Uterus (tissue), 4 donors: ENCODE data around the gene PCYT1A. TPM values are rescaled to one million over a fixed set of nuclear protein-coding genes. Genes with fewer than 3 reads are reported as not detected.

ENCODE experiments used
- DNase-seq, 2 donors: peaks; one replicate each; pipeline ENCODE4 v3.0.0-alpha.2; 2019 to 2020
- H3K27ac ChIP-seq, 2 donors: fragments of 200-600 bp; sonication (generic); 1 replicate in 1 of 2; 2 replicates in 1 of 2; pipeline ENCODE4 v1.5.1; 2016 to 2018
- H3K27me3 ChIP-seq, 2 donors: fragments of 200-600 bp; sonication (generic); one replicate each; pipeline ENCODE4 v1.5.1; 2018 to 2019; ENCODE audit warnings: control low read depth in 1 of 2
- H3K36me3 ChIP-seq, 2 donors: fragments of 200-600 bp; sonication (generic); one replicate each; pipeline ENCODE4 v1.5.1; 2019; ENCODE audit warnings: control low read depth in 1 of 2
- H3K4me1 ChIP-seq, 2 donors: fragments of 200-600 bp; sonication (generic); one replicate each; pipeline ENCODE4 v1.5.1; 2018 to 2019; ENCODE audit warnings: control low read depth in 1 of 2
- H3K4me3 ChIP-seq, 2 donors: fragments of 200-600 bp; sonication (generic); 1 replicate in 1 of 2; 2 replicates in 1 of 2; pipeline ENCODE4 v1.5.1; 2018 to 2019; ENCODE audit warnings: mild to moderate bottlenecking in 1 of 2
- H3K9me3 ChIP-seq, 2 donors: fragments of 200-600 bp; sonication (generic); one replicate each; pipeline ENCODE4 v1.5.1; 2019; ENCODE audit warnings: control low read depth in 1 of 2
- CTCF ChIP-seq, 4 experiments: fragments of 200-600 bp in 2 of 4; fragments of 450-650 bp in 2 of 4; sonication (generic) in 2 of 4; IDR thresholded peaks; one replicate each; pipeline ENCODE4 v1.5.1; 2016 to 2019; ENCODE audit warnings: antibody characterized with exemption in 4 of 4, mild to moderate bottlenecking in 2 of 4, moderate library complexity in 1 of 4
- POLR2A ChIP-seq, 2 donors: fragments of 450-650 bp; IDR thresholded peaks; one replicate each; pipeline ENCODE4 v1.6.1; 2016; ENCODE audit warnings: antibody characterized with exemption in 2 of 2, mild to moderate bottlenecking in 1 of 2, moderate library complexity in 1 of 2
- intact Hi-C: fragments of 100-400 bp; cut with DNase I; formaldehyde crosslinking; loops from one replicate; pipeline ENCODE4 v1.15.1; 2023; ENCODE audit warnings: low total_unique reads
- total RNA-seq, 4 donors: library from RNA; depleted of rRNA in 3 of 4; stranded (reverse); fragments of >200 nt in 3 of 4; gene quantifications; one replicate each; pipeline versions ENCODE4 v1.1.0 to v1.2.4, GENCODE V29; 2014 to 2023
- donor health status: DM: yes; HTN: yes; CAD: no.

Gene PCYT1A
- total RNA-seq, 4 donors from 2014 or later: 36.5 to 275 (median 56.0) TPM

GRCh38 chr3:196280689-196281440, 6.7 kb downstream of the PCYT1A start:
- no peak for TF ChIP-seq CTCF (IDR thresholded peaks at IDR 0.05)
- no peak for TF ChIP-seq POLR2A (IDR thresholded peaks at IDR 0.05)
- Histone ChIP-seq H3K27ac (no peak overlapping the region), H3K4me1 (no peaks in the 10 kb centered on the region), H3K9me3 (no peaks in the 10 kb centered on the region), H3K36me3 (no peaks in the 10 kb centered on the region), H3K4me3 (no peak overlapping the region), H3K27me3 (no peaks in the 10 kb centered on the region)
- DNase-seq: no peak
- intact Hi-C loops: no loop called here

- Histone ChIP-seq H3K9me3 (no peaks in the 10 kb centered on the region), H3K4me1 (no peaks in the 10 kb centered on the region), H3K36me3 (no peaks in the 10 kb centered on the region), H3K27ac (no peak overlapping the region), H3K27me3 (no peaks in the 10 kb centered on the region), H3K4me3 (no peak overlapping the region)
- no peak for DNase-seq
- TF ChIP-seq POLR2A (IDR thresholded peaks at IDR 0.05): no peak
- no peak for TF ChIP-seq CTCF (IDR thresholded peaks at IDR 0.05)
- intact Hi-C loops: no loop called here
These were observed 12.4 kb downstream of the PCYT1A start for GRCh38 chr3:196275126-196275525.

GRCh38 chr3:196274585-196274984, 12.9 kb downstream of the PCYT1A start:
- Histone ChIP-seq H3K9me3 (no peaks in the 10 kb centered on the region), H3K27ac (no peak overlapping the region), H3K36me3 (no peaks in the 10 kb centered on the region), H3K27me3 (no peaks in the 10 kb centered on the region), H3K4me3 (no peak overlapping the region), H3K4me1 (no peaks in the 10 kb centered on the region)
- intact Hi-C loops: no loop called here
- DNase-seq: no peak
- TF ChIP-seq POLR2A (IDR thresholded peaks at IDR 0.05): no peak

- intact Hi-C loops: no loop called here
- Histone ChIP-seq H3K4me3 (no peak overlapping the region), H3K4me1 (no peaks in the 10 kb centered on the region)
These were observed 13.9 kb downstream of the PCYT1A start for GRCh38 chr3:196273655-196274054.

GRCh38 chr3:196272826-196273225, 14.7 kb downstream of the PCYT1A start:
- Histone ChIP-seq H3K4me1 (no peaks in the 10 kb centered on the region), H3K27me3 (no peaks in the 10 kb centered on the region), H3K36me3 (no peaks in the 10 kb centered on the region), H3K9me3 (no peaks in the 10 kb centered on the region), H3K4me3 (no peak overlapping the region), H3K27ac (no peak overlapping the region)
- no peak for DNase-seq
- intact Hi-C loops: no loop called here
- TF ChIP-seq CTCF (IDR thresholded peaks at IDR 0.05): no peak
- no peak for TF ChIP-seq POLR2A (IDR thresholded peaks at IDR 0.05)

More at GRCh38 chr3:196273655-196274054, 13.9 kb downstream of the PCYT1A start:
- H3K9me3 ChIP-seq: no peaks in the 10 kb centered on the region
- no peak overlapping the region for H3K27ac ChIP-seq
- no peak for DNase-seq
- no peaks in the 10 kb centered on the region for H3K36me3 ChIP-seq
- H3K27me3 ChIP-seq: no peaks in the 10 kb centered on the region
- TF ChIP-seq POLR2A (IDR thresholded peaks at IDR 0.05) (no peak), CTCF (IDR thresholded peaks at IDR 0.05) (no peak)
